Measurements from ENCODE around the gene BRAF.
"Not testable (repeated sequence)": the region's sequence is repeated elsewhere in the genome, so short reads cannot be mapped to it uniquely, and the experiment has no call there.

Gene BRAF

GRCh38 chr7:140676306-140676705 lies 248.4 kb downstream of the BRAF start:
- peak; percentile 33 for DNase-seq

- no peak for DNase-seq
Observed at GRCh38 chr7:140675726-140676125, 249.0 kb downstream of the BRAF start.

DNA sequence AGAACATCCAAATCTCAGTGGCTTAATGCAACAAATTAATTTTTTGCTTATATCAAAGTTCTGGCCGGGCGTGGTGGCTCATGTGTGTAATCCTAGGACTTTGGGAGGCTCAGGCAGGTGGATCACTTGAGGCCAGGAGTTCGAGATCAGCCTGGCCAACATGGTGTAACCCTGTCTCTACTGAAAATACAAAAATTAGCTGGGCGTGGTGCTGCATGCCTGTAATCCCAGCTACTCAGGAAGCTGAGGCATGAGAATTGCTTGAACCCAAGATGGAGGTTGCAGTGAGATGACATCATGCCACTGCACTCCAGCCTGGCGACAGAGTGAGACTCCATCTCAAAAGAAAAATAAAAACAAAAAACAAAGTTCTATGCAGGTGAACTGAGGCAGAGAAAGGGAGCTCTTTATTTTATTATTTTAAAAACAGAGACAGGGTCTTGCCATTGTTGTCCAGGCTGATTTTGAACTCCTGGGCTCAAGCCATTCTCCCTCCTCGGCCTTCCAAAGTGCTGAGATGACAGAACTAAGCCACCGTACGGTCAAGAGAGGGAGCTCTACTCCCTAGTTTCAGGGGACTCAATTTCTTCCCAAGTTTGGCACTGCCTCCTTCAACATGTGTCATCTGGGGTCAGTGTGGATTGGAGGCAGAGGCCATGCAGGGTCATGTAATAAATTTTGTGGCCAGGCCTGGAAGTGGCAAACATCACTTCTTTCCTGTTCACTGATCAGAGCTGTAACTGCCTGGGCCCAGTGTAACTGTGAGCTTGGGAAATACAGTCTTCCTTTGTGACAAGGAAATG lies 249.6 kb downstream of the BRAF start:
- DNase-seq: peak; percentile 7

GRCh38 chr7:140674356-140674800 lies 250.4 kb downstream of the BRAF start:
- DNase-seq: peak; percentile 6

- no peak for DNase-seq
Observed at GRCh38 chr7:140673774-140674155, 251.0 kb downstream of the BRAF start.

DNA sequence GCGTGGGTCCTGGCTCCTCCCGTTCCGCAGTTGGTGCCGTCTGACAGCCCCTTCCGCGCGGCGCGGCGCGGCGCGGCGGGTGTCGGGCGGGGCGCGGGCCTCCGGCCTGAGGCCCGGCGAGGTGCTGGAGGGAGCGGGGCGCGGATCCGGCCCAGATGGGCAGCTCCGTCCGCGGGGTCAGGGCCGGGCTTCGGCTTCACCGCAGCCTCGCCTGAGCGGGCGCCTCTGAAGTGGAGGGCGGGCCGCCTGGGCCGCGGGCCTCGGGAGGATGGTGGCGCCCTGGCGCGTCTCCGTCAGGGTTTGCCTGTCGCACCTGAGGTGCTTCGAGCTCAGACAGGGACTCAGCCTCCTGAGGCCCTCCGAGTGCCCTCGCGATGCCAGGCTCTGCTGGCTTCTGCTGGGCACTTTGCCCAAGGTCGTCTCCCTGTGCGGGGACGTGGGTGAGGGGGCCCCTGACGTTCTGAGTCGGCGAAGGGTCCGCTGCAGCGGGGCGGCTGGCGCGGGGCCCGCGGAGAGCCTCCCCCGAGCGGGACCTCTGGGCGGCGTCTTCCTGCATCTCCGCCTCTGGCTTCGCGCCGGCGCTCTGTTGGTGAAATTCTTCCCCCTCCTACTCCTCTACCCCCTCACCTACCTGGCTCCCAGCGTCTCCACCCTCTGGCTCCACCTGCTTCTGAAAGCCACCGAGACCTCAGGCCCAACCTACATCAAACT lies 251.5 kb downstream of the BRAF start:
- DNase-seq: peak; percentile 52

GRCh38 chr7:140672382-140673062 lies 252.2 kb downstream of the BRAF start, which contains the start of gene ADCK2:
TSS of gene ADCK2 (plus strand) at chr7:140672945. CDS start at chr7:140673331, 386 bp downstream.
- DNase-seq: peak; percentile 56

DNA sequence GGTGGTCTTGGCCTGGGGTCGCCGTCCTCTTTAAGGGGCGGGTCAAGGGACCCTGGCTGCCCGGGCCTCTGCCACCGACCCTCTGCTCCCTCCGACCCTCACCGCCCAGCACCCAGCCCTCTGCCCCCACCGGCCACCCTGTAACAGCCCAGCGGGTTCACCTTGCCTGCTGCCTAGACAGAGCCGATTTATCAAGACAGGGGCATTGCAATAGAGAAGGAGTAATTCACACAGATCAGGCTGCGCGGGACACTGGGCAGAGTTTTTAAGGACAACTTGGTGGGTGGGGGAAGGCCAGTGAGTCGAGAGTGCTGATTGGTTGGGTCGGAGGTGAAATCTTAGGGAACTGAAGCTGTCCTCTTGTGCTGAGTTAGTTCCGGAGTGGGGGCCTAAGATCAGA lies 252.8 kb downstream of the BRAF start:
- no peak for DNase-seq

- no peak for DNase-seq
Observed at GRCh38 chr7:140670343-140670935, 254.3 kb downstream of the BRAF start.

DNA sequence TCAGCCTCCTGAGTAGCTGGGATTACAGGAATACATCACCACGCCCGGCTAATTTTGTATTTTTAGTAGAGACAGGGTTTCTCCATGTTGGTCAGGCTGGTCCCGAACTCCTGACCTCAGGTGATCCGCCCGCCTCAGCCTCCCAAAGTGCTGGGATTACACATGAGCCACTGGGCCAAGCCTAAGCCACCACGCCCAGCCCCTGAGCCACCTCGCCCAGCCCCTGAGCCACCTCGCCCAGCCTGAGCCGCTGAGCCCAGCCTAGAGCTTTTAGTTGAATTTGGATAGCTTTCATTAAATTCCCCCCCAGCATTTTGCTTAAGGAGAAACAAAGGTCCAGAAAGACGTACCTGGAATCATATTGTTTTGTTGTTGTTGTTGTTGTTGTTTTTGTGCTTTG lies 254.9 kb downstream of the BRAF start:
- not testable (repeated sequence) for DNase-seq

- no peak for DNase-seq
Observed at GRCh38 chr7:140669352-140669751, 255.4 kb downstream of the BRAF start.

Measured in CD4-positive, alpha-beta T cell treated with Interferon gamma for 1 hour (primary cell).